ENCODE measurements around the gene VTN. TPM values are rescaled to one million over a fixed set of nuclear protein-coding genes. Genes with fewer than 3 reads are reported as not detected.

Gene VTN
- total RNA-seq, 1 donor from 2014 or later, result 2.7 TPM

DNA sequence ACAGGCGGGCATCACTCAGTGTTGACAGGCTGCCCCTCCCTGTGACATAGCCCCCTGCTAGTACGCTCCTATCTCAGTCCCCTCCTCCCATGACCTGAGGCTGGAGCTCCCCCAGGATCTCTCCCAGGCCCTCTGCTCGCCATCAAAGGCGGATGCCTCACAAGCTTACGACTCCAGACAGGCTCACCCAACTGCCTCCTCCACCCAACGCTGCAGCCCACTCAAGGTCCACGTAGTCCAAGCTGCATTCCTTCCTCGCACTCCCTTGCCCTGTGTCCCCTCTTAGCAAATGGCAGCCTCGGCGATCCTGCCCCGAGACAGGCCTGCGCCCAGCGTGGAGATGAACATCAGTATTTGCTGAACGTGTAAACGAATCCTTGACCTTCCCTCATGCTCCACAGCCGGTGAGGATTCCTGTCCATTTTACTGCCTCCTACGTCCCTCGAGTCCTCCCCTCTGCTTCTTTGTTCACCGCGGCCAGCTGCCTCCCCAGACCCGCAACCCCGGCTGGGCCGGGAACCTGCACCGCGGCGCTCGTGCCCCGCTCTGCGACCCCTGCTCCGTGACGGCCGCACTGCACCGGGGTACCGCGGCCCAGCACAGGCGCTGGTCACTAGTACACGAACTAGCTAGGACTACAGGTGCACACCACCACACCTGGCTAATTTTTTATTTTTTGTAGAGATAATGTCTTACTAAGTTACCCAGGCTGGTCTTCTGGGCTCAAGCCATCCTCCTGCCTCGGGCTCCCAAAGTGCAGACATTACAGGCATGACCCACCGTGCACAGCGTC, 51.9 kb downstream of the VTN start:
- DNase-seq (ENCODE audit: extremely low spot score in 2 of 2), result no peak
- peaks cover 19% of the 10 kb centered on the region for H3K4me1 ChIP-seq
- intact Hi-C loops (cut with DNase I), result no loop called here
- no peaks in the 10 kb centered on the region for H3K27me3 ChIP-seq
- no peaks in the 10 kb centered on the region for H3K9me3 ChIP-seq
- H3K36me3 ChIP-seq, result no peaks in the 10 kb centered on the region
- H3K27ac ChIP-seq, result no peak overlapping the region
- no peak for TF ChIP-seq POLR2A (IDR thresholded peaks at IDR 0.05)
- TF ChIP-seq, protein P1, sequence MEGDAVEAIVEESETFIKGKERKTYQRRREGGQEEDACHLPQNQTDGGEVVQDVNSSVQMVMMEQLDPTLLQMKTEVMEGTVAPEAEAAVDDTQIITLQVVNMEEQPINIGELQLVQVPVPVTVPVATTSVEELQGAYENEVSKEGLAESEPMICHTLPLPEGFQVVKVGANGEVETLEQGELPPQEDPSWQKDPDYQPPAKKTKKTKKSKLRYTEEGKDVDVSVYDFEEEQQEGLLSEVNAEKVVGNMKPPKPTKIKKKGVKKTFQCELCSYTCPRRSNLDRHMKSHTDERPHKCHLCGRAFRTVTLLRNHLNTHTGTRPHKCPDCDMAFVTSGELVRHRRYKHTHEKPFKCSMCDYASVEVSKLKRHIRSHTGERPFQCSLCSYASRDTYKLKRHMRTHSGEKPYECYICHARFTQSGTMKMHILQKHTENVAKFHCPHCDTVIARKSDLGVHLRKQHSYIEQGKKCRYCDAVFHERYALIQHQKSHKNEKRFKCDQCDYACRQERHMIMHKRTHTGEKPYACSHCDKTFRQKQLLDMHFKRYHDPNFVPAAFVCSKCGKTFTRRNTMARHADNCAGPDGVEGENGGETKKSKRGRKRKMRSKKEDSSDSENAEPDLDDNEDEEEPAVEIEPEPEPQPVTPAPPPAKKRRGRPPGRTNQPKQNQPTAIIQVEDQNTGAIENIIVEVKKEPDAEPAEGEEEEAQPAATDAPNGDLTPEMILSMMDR (IDR thresholded peaks at IDR 0.05), result no peak
- TF ChIP-seq POLR2AphosphoS5 (IDR thresholded peaks at IDR 0.05; ENCODE audit: insufficient read depth in 1 of 2, low read depth in 1 of 2), result no peak
- peak overlapping the region; percentile 63 to 71 for H3K4me3 ChIP-seq

Small RNA genes lying within 50 kb of the gene (microRNA-seq; reads per million reads assigned to microRNA genes)
- not detected for gene MIR4723 (ENCODE audit: borderline number of aligned reads, borderline replicate concordance)

Other genes starting within 250 kb of the VTN start
- 2.5 TPM for gene TMEM97, start 51.1 kb downstream of the VTN start, total RNA-seq
- gene IFT20, start 34.8 kb downstream of the VTN start, total RNA-seq, result 42.5 TPM
- gene TNFAIP1, start 34.5 kb downstream of the VTN start, total RNA-seq, result 27.3 TPM
- 45.9 TPM for gene POLDIP2, start 12.8 kb downstream of the VTN start, total RNA-seq
- not detected for gene SEBOX, start 5.1 kb downstream of the VTN start, total RNA-seq
- gene SARM1, start 1.4 kb upstream of the VTN start, total RNA-seq, result 10.1 TPM
- gene SLC46A1, start 35.9 kb upstream of the VTN start, total RNA-seq, result 13.8 TPM
- gene SLC13A2, start 103.3 kb upstream of the VTN start, total RNA-seq, result not detected
- 3.4 TPM for gene FOXN1, start 136.0 kb upstream of the VTN start, total RNA-seq
- 38.1 TPM for gene UNC119, start 182.3 kb upstream of the VTN start, total RNA-seq
- 22.8 TPM for gene PIGS, start 201.2 kb upstream of the VTN start, total RNA-seq
- gene ALDOC, start 206.6 kb upstream of the VTN start, total RNA-seq, result 20.1 TPM
- 8.3 TPM for gene SPAG5, start 228.7 kb upstream of the VTN start, total RNA-seq
- 21.6 TPM for gene RSKR, start 243.9 kb upstream of the VTN start, total RNA-seq

Data from vagina (tissue), 2 donors.